GM18505 (cell line): ENCODE measurements around the gene RASGRF2.

Experiments used
- ATAC-seq: cut with Tn5 transposase; IDR thresholded peaks from one replicate; pipeline ENCODE4 v1.9.1; 2021; ENCODE audit not compliant: unreplicated experiment
- POLR2A ChIP-seq: IDR thresholded peaks from 4 replicates; pipeline ENCODE4 v1.6.1; 2011; ENCODE audit warnings: borderline replicate concordance; ENCODE audit not compliant: insufficient read depth, insufficient read length; ENCODE audit errors: extremely low read depth

RASGRF2 gene

GRCh38 chr5:80976985-80977384 lies 16.8 kb downstream of the RASGRF2 start:
- TF ChIP-seq POLR2A = no peak
- no peak for ATAC-seq

- ATAC-seq = no peak
- no peak for TF ChIP-seq POLR2A
These were observed 17.6 kb downstream of the RASGRF2 start for GRCh38 chr5:80977764-80978163.

GRCh38 chr5:80978772-80979317 lies 18.7 kb downstream of the RASGRF2 start:
- no peak for ATAC-seq
- TF ChIP-seq POLR2A = no peak

GRCh38 chr5:80982093-80982492 lies 21.9 kb downstream of the RASGRF2 start:
- no peak for ATAC-seq
- no peak for TF ChIP-seq POLR2A

- no peak for TF ChIP-seq POLR2A
- ATAC-seq = no peak
These were observed 25.6 kb downstream of the RASGRF2 start for GRCh38 chr5:80985600-80986228.

- no peak for TF ChIP-seq POLR2A
- no peak for ATAC-seq
These were observed 26.2 kb downstream of the RASGRF2 start for GRCh38 chr5:80986382-80986781.

- no peak for ATAC-seq
- TF ChIP-seq POLR2A = no peak
These were observed 27.1 kb downstream of the RASGRF2 start for GRCh38 chr5:80987078-80987766.

- TF ChIP-seq POLR2A = no peak
- ATAC-seq = no peak
These were observed 28.3 kb downstream of the RASGRF2 start for GRCh38 chr5:80988419-80988935.

GRCh38 chr5:80989883-80990282 lies 29.7 kb downstream of the RASGRF2 start:
- ATAC-seq = no peak
- TF ChIP-seq POLR2A = no peak

- ATAC-seq = no peak
- no peak for TF ChIP-seq POLR2A
These were observed 30.4 kb downstream of the RASGRF2 start for GRCh38 chr5:80990527-80990926.

- ATAC-seq = no peak
- no peak for TF ChIP-seq POLR2A
These were observed 30.8 kb downstream of the RASGRF2 start for GRCh38 chr5:80990971-80991370.

- ATAC-seq = no peak
- TF ChIP-seq POLR2A = no peak
These were observed 35.7 kb downstream of the RASGRF2 start for GRCh38 chr5:80995908-80996307.

- TF ChIP-seq POLR2A = no peak
- ATAC-seq = no peak
These were observed 38.4 kb downstream of the RASGRF2 start for GRCh38 chr5:80998590-80998979.
